IMR-90 (cell line): ENCODE results near the gene DHRS7B. TPM values are rescaled to one million over a fixed set of nuclear protein-coding genes. Genes with fewer than 3 reads are reported as not detected.

Experiments used
- ATAC-seq: fragments of 200-7000 bp; cut with Tn5 transposase; 2 replicates; pipeline ENCODE4 v1.9.1; 2020; ENCODE audit warnings: low read depth, mild to moderate bottlenecking, moderate library complexity
- BruUV-seq: library from RNA; stranded (reverse); fragments of 400-500 nt; replicated peaks from 2 replicates; lab custom pipeline; 2021; lab: Mats Ljungman, UMichigan
- CTCF ChIA-PET: fragments of 300-600 bp; formaldehyde crosslinking; extraction: SDS; loops from one replicate; lab custom pipeline; 2021; ENCODE audit warnings: antibody characterized with exemption; lab: Yijun Ruan, JAX
- POLR2A ChIA-PET: fragments of 300-600 bp; sonication (Branson Sonifier 250); formaldehyde crosslinking; loops from one replicate; lab custom pipeline; 2022; ENCODE audit warnings: antibody characterized with exemption; ENCODE audit not compliant: unreplicated experiment; lab: Charles Lee
- DNase-seq: peaks from one replicate; pipeline ENCODE4 v3.0.0; 2013
- H2AFZ ChIP-seq: replicated peaks from 2 replicates; pipeline ENCODE3; 2013; ENCODE audit warnings: low read length, mild to moderate bottlenecking; ENCODE audit not compliant: poor library complexity
- H2AK5ac ChIP-seq: 2 replicates; pipeline ENCODE4 v1.6.1; 2013; ENCODE audit warnings: low read depth, low read length, inconsistent platforms
- H2AK9ac ChIP-seq: replicated peaks from 2 replicates; pipeline ENCODE3; 2013; ENCODE audit warnings: mild to moderate bottlenecking, low read depth, low read length, moderate library complexity; ENCODE audit not compliant: poor library complexity
- H2BK120ac ChIP-seq: 2 replicates; pipeline ENCODE4 v1.6.1; 2013; ENCODE audit warnings: low read depth, low read length, inconsistent platforms
- H2BK15ac ChIP-seq: 3 replicates; pipeline ENCODE4 v1.6.1; 2013; ENCODE audit warnings: low read depth, low read length, inconsistent platforms
- H2BK20ac ChIP-seq: 2 replicates; pipeline ENCODE4 v1.6.1; 2013; ENCODE audit warnings: low read depth, mild to moderate bottlenecking, inconsistent platforms, low read length, moderate library complexity
- H2BK5ac ChIP-seq: 2 replicates; pipeline ENCODE4 v1.6.1; 2013; ENCODE audit warnings: mild to moderate bottlenecking, low read depth, low read length, inconsistent platforms; ENCODE audit not compliant: poor library complexity, severe bottlenecking
- H3K14ac ChIP-seq: replicated peaks from 2 replicates; pipeline ENCODE4 v1.6.1; 2013; ENCODE audit warnings: low read depth, low read length, inconsistent platforms
- H3K18ac ChIP-seq: 2 replicates; pipeline ENCODE4 v1.6.1; 2013; ENCODE audit warnings: low read depth, low read length, control low read depth
- H3K23ac ChIP-seq: 2 replicates; pipeline ENCODE4 v1.6.1; 2013; ENCODE audit warnings: low read depth, low read length, inconsistent platforms
- H3K27ac ChIP-seq: 2 replicates; pipeline ENCODE4 v1.5.1; 2013; ENCODE audit warnings: mild to moderate bottlenecking, control low read depth, low read length; ENCODE audit not compliant: insufficient read depth
- H3K27me3 ChIP-seq: 2 replicates; pipeline ENCODE4 v1.6.1; 2013; ENCODE audit warnings: low read length; ENCODE audit not compliant: control insufficient read depth, insufficient read depth
- H3K36me3 ChIP-seq: 2 replicates; pipeline ENCODE4 v1.6.1; 2013; ENCODE audit warnings: low read length, mixed read lengths; ENCODE audit not compliant: control insufficient read depth, insufficient read depth
- H3K4ac ChIP-seq: 2 replicates; pipeline ENCODE4 v1.6.1; 2013; ENCODE audit warnings: low read depth, low read length, inconsistent platforms
- H3K4me1 ChIP-seq: 2 replicates; pipeline ENCODE4 v1.6.1; 2013; ENCODE audit warnings: low read length, mixed read lengths; ENCODE audit not compliant: control insufficient read depth, insufficient read depth
- H3K4me2 ChIP-seq: 2 replicates; pipeline ENCODE4 v1.6.1; 2013; ENCODE audit warnings: low read depth, mild to moderate bottlenecking, control low read depth, low read length, moderate library complexity
- H3K4me3 ChIP-seq: 2 replicates; pipeline ENCODE4 v1.5.1; 2013; ENCODE audit warnings: low read depth, mild to moderate bottlenecking, control low read depth, low read length, moderate library complexity; ENCODE audit not compliant: insufficient read depth
- H3K56ac ChIP-seq: 2 replicates; pipeline ENCODE4 v1.6.1; 2013; ENCODE audit warnings: low read length, inconsistent platforms; ENCODE audit not compliant: insufficient read depth; ENCODE audit errors: extremely low read depth
- H3K79me1 ChIP-seq, 2 experiments: 2 replicates each; pipeline ENCODE4 v1.6.1; 2013; ENCODE audit warnings: low read length in 2 of 2, inconsistent platforms in 1 of 2, low read depth in 1 of 2
- H3K9ac ChIP-seq: 2 replicates; pipeline ENCODE4 v1.6.1; 2013; ENCODE audit warnings: low read depth, low read length, control low read depth
- H3K9me1 ChIP-seq: 2 replicates; pipeline ENCODE4 v1.6.1; 2013; ENCODE audit warnings: low read length, inconsistent platforms; ENCODE audit not compliant: insufficient read depth
- H3K9me3 ChIP-seq: 2 replicates; pipeline ENCODE4 v1.6.1; 2013; ENCODE audit warnings: low read length; ENCODE audit not compliant: control insufficient read depth, insufficient read depth
- H4K20me1 ChIP-seq: 2 replicates; pipeline ENCODE4 v1.6.1; 2013; ENCODE audit warnings: low read length, inconsistent platforms; ENCODE audit not compliant: insufficient read depth
- H4K5ac ChIP-seq: 2 replicates; pipeline ENCODE4 v1.6.1; 2013; ENCODE audit warnings: mild to moderate bottlenecking, low read depth, low read length, control low read depth
- H4K8ac ChIP-seq, 2 experiments: 2 replicates each; pipeline ENCODE4 v1.6.1; 2013; ENCODE audit warnings: low read depth in 2 of 2, low read length in 2 of 2, control low read depth in 1 of 2, inconsistent platforms in 1 of 2
- H4K91ac ChIP-seq: 2 replicates; pipeline ENCODE4 v1.6.1; 2013; ENCODE audit warnings: low read depth, low read length, inconsistent platforms; ENCODE audit not compliant: insufficient read depth
- CHD1 ChIP-seq: IDR thresholded peaks from 2 replicates; pipeline ENCODE4 v1.6.1; 2012; ENCODE audit warnings: low read depth, low read length, improper control_type of control experiment
- ELK1 ChIP-seq: fragments of 150-350 bp; IDR thresholded peaks from 2 replicates; pipeline ENCODE4 v1.6.1; 2016; ENCODE audit warnings: low read depth, mild to moderate bottlenecking, low read length, moderate library complexity, borderline replicate concordance
- FOS ChIP-seq: fragments of 150-350 bp; IDR thresholded peaks from 2 replicates; pipeline ENCODE4 v1.6.1; 2016; ENCODE audit warnings: low read depth, low read length
- MAFK ChIP-seq: IDR thresholded peaks from 2 replicates; pipeline ENCODE4 v1.6.1; 2012; ENCODE audit warnings: low read depth, low read length, improper control_type of control experiment
- MAZ ChIP-seq: IDR thresholded peaks from 2 replicates; pipeline ENCODE4 v1.6.1; 2012; ENCODE audit warnings: low read depth, mild to moderate bottlenecking, low read length, improper control_type of control experiment, moderate library complexity, borderline replicate concordance
- MXI1 ChIP-seq: IDR thresholded peaks from 2 replicates; pipeline ENCODE4 v1.6.1; 2012; ENCODE audit warnings: low read depth, mild to moderate bottlenecking, low read length, moderate library complexity, borderline replicate concordance
- NFE2L2 ChIP-seq: fragments of 150-350 bp; IDR thresholded peaks from 2 replicates; pipeline ENCODE4 v1.6.1; 2016; ENCODE audit warnings: low read depth, mild to moderate bottlenecking, low read length
- POLR2A ChIP-seq: IDR thresholded peaks from 2 replicates; pipeline ENCODE4 v1.6.1; 2012; ENCODE audit warnings: mild to moderate bottlenecking, low read depth, low read length
- RAD21 ChIP-seq: IDR thresholded peaks from 2 replicates; pipeline ENCODE4 v1.6.1; 2012; ENCODE audit warnings: low read length, improper control_type of control experiment
- RCOR1 ChIP-seq: IDR thresholded peaks from 2 replicates; pipeline ENCODE4 v1.6.1; 2012; ENCODE audit warnings: mild to moderate bottlenecking, low read length, improper control_type of control experiment; ENCODE audit not compliant: insufficient replicate concordance
- RFX5 ChIP-seq: IDR thresholded peaks from 2 replicates; pipeline ENCODE4 v1.8.0; 2012; ENCODE audit warnings: low read depth, mild to moderate bottlenecking, low read length, moderate library complexity
- SMC3 ChIP-seq: fragments of 150-350 bp; IDR thresholded peaks from 2 replicates; pipeline ENCODE4 v1.6.1; 2016; ENCODE audit warnings: low read depth, mild to moderate bottlenecking, antibody characterized with exemption, low read length, moderate library complexity
- USF2 ChIP-seq: fragments of 150-350 bp; IDR thresholded peaks from 2 replicates; pipeline ENCODE4 v1.6.1; 2017; ENCODE audit warnings: mild to moderate bottlenecking, antibody characterized with exemption, low read length, low read depth
- WGBS, 2 experiments: methylation state at CpG; one replicate each; pipeline versions ENCODE4 v1.1.5 to v1.1.7; 2013; ENCODE audit warnings: missing lambda C conversion rate in 2 of 2; ENCODE audit not compliant: insufficient read length in 1 of 2; ENCODE audit errors: extremely low coverage in 2 of 2; 5-methylcytosine and 5-hydroxymethylcytosine counted together
- dilution Hi-C: fragments of 300-500 bp; cut with HindIII; formaldehyde crosslinking; loops from one replicate; pipeline ENCODE4 v1.14.3; 2018; ENCODE audit warnings: low sequenced_read_pairs; ENCODE audit not compliant: unreplicated experiment
- in situ Hi-C: fragments of 300-500 bp; cut with MboI; formaldehyde crosslinking; loops from 3 replicates; pipeline ENCODE4 v1.14.3; 2019; ENCODE audit warnings: low sequenced_read_pairs, inconsistent platforms, mixed read lengths
- intact Hi-C: fragments of 100-400 bp; cut with micrococcal nuclease; formaldehyde crosslinking; loops from 2 replicates; pipeline ENCODE4 v1.10.0; 2022
- polyA plus RNA-seq, 3 experiments: library from polyadenylated mRNA; depleted of rRNA; stranded (reverse); fragments of >200 nt; gene quantifications; 2 replicates each; pipeline ENCODE4 v1.2.3, GENCODE V29; 2012; ENCODE audit warnings: low replicate concordance in 1 of 3
- total RNA-seq: library from RNA; depleted of rRNA; stranded (reverse); fragments of >200 nt; gene quantifications from 2 replicates; pipeline ENCODE4 v1.2.3, GENCODE V29; 2012

Gene DHRS7B
- total and polyA plus RNA-seq, 2 of the 4 experiments (the other 2 are of a cell fraction) = 24.4 to 34.4 TPM

GRCh38 chr17:21214015-21214776 is 87.4 kb downstream of the DHRS7B start, which contains the start of gene TMEM11 (continued):
- TF ChIP-seq MAFK = no peak
- no peak for TF ChIP-seq CHD1

- H3K27me3 ChIP-seq = no peaks in the 10 kb centered on the region
- peak overlapping the region; percentile 95 for H2AK5ac ChIP-seq
- ChIA-PET CTCF (no interaction called here), POLR2A (no interaction called here)
- H3K4ac ChIP-seq = peak overlapping the region; percentile 79
- peak overlapping the region; percentile 84 to 89 for H4K8ac ChIP-seq
- DNase-seq (no peak), ATAC-seq (peak; percentile 5)
- H3K23ac ChIP-seq = peak overlapping the region; percentile 95
- peak overlapping the region; percentile 99 for H2AK9ac ChIP-seq
- peak overlapping the region; percentile 78 for H2BK5ac ChIP-seq
- H3K4me2 ChIP-seq = peak overlapping the region; percentile 98
- no peaks in the 10 kb centered on the region for H3K9me3 ChIP-seq
- H3K4me1 ChIP-seq = peaks cover 8% of the 10 kb centered on the region
- peak overlapping the region; percentile 32 for H3K18ac ChIP-seq
- H3K27ac ChIP-seq = peak overlapping the region; percentile 97
- H3K9ac ChIP-seq = peak overlapping the region; percentile 94
- peaks cover 34% of the 10 kb centered on the region for H3K9me1 ChIP-seq
- 0 out of 2 replicates have a peak overlapping the region, but pooled peaks have one; percentile 26 for H2BK120ac ChIP-seq
- peak overlapping the region; percentile 92 for H3K56ac ChIP-seq
- intact Hi-C loops (loop anchor here (1.0 to 5.0 kb wide), 4 partner anchors 48 to 173 kb away; partner anchors contain the start of genes MAP2K3 and USP22), dilution Hi-C loops (no loop called here), in situ Hi-C loops (no loop called here)
- H3K14ac ChIP-seq = peak overlapping the region; percentile 91
- peak overlapping the region; percentile 81 for H3K4me3 ChIP-seq
- H4K5ac ChIP-seq = peak overlapping the region; percentile 74
- peak overlapping the region; percentile 22 for H4K91ac ChIP-seq
- peaks cover 7% of the 10 kb centered on the region for H3K36me3 ChIP-seq
- no peak overlapping the region for H2BK20ac ChIP-seq
- 7% methylated on average over 15 of the region's 23 CpGs; no CpG with 5 or more reads in 1 of the 2 experiments for WGBS, 2 experiments
- peak overlapping the region; percentile 94 for H2AFZ ChIP-seq
- peaks cover 23 to 80% of the 10 kb centered on the region in 2 experiments for H3K79me1 ChIP-seq
- H4K20me1 ChIP-seq = peaks cover 38% of the 10 kb centered on the region
- TSS peak; percentile 42 for BruUV-seq
- H2BK15ac ChIP-seq = no peak overlapping the region; the same call in 2 of the 3 replicates
- no peak for TF ChIP-seq MAFK
- TF ChIP-seq RCOR1 = no peak
- TF ChIP-seq SMC3 = no peak
- TF ChIP-seq ELK1 = no peak
- TF ChIP-seq USF2 = no peak
- no peak for TF ChIP-seq RFX5
- TF ChIP-seq NFE2L2 = no peak
- no peak for TF ChIP-seq RAD21
- TF ChIP-seq MAZ = no peak
- TF ChIP-seq MXI1 = no peak
- TF ChIP-seq POLR2A = no peak
- TF ChIP-seq FOS = no peak
- no peak for TF ChIP-seq CHD1
These were observed 88.2 kb downstream of the DHRS7B start for GRCh38 chr17:21214777-21215541.
